Left hindlimb (tissue), 1 donor: ENCODE results near the gene ELP1.
"Not testable (repeated sequence)": the region's sequence is repeated elsewhere in the genome, so short reads cannot be mapped to it uniquely, and the experiment has no call there.

Experiments
- DNase-seq: peaks from one replicate; pipeline ENCODE4 v3.0.0-alpha.2; 2018

The ELP1 gene

GRCh38 chr9:108852079-108852478, 81.8 kb downstream of the ELP1 start:
- DNase-seq: no peak

- DNase-seq: no peak
These were observed 82.8 kb downstream of the ELP1 start for GRCh38 chr9:108851138-108851537.

- DNase-seq: no peak
These were observed 83.5 kb downstream of the ELP1 start for GRCh38 chr9:108850293-108850897.

- DNase-seq: not testable (repeated sequence)
These were observed 85.6 kb downstream of the ELP1 start for GRCh38 chr9:108848296-108848695.

- DNase-seq: no peak
These were observed 88.0 kb downstream of the ELP1 start for GRCh38 chr9:108845947-108846346.

GRCh38 chr9:108845507-108845906, 88.4 kb downstream of the ELP1 start:
- DNase-seq: no peak

GRCh38 chr9:108844856-108845255, 89.1 kb downstream of the ELP1 start:
- no peak for DNase-seq

- no peak for DNase-seq
These were observed 89.5 kb downstream of the ELP1 start for GRCh38 chr9:108844391-108844790.

- DNase-seq: no peak
These were observed 91.2 kb downstream of the ELP1 start for GRCh38 chr9:108842610-108843295.

GRCh38 chr9:108839561-108839960, 94.4 kb downstream of the ELP1 start:
- not testable (repeated sequence) for DNase-seq

GRCh38 chr9:108838017-108838416, 95.9 kb downstream of the ELP1 start:
- no peak for DNase-seq

- DNase-seq: no peak
These were observed 96.4 kb downstream of the ELP1 start for GRCh38 chr9:108837530-108837929.

- DNase-seq: no peak
These were observed 97.1 kb downstream of the ELP1 start for GRCh38 chr9:108836781-108837180.

GRCh38 chr9:108836319-108836718, 97.6 kb downstream of the ELP1 start:
- DNase-seq: no peak

GRCh38 chr9:108835831-108836230, 98.1 kb downstream of the ELP1 start:
- DNase-seq: no peak

GRCh38 chr9:108834959-108835665, 98.8 kb downstream of the ELP1 start:
- DNase-seq: no peak

GRCh38 chr9:108832179-108832500, 101.8 kb downstream of the ELP1 start:
- no peak for DNase-seq

- no peak for DNase-seq
These were observed 102.3 kb downstream of the ELP1 start for GRCh38 chr9:108831496-108832178.

- DNase-seq: no peak
These were observed 103.7 kb downstream of the ELP1 start for GRCh38 chr9:108830272-108830671.

GRCh38 chr9:108823829-108824228, 110.1 kb downstream of the ELP1 start:
- DNase-seq: no peak
